ENCODE measurements around the gene NUDT21.
A peak's percentile ranks its signal among the peaks of the same experiment; 100 is the strongest.

The NUDT21 gene

GRCh38 chr16:56436258-56436657 is 14.9 kb downstream of the NUDT21 start:
- no peak overlapping the region for H3K27ac ChIP-seq (ENCODE audit: insufficient read depth, low read length, poor library complexity, severe bottlenecking)
- H3K36me3 ChIP-seq (ENCODE audit: control insufficient read depth, insufficient read depth, low read length), result peaks cover 36% of the 10 kb centered on the region
- no peaks in the 10 kb centered on the region for H3K9me3 ChIP-seq (ENCODE audit: control insufficient read depth, low read length)
- H3K27me3 ChIP-seq (replicated peaks; ENCODE audit: control insufficient read depth, insufficient read depth, low read length, poor library complexity, severe bottlenecking), result no peaks in the 10 kb centered on the region
- DNase-seq, result no peak
- H3K4me3 ChIP-seq (ENCODE audit: insufficient read depth, low read depth, low read length, poor library complexity, severe bottlenecking), result no peak overlapping the region
- H3K4me1 ChIP-seq (ENCODE audit: control insufficient read depth, insufficient read depth, low read length, poor library complexity, severe bottlenecking), result no peaks in the 10 kb centered on the region

GRCh38 chr16:56428091-56428490 is 23.0 kb downstream of the NUDT21 start:
- Histone ChIP-seq H3K27ac (ENCODE audit: insufficient read depth, low read length, poor library complexity, severe bottlenecking) (no peak overlapping the region), H3K4me1 (ENCODE audit: control insufficient read depth, insufficient read depth, low read length, poor library complexity, severe bottlenecking) (peaks cover 4% of the 10 kb centered on the region), H3K36me3 (ENCODE audit: control insufficient read depth, insufficient read depth, low read length) (peaks cover 18% of the 10 kb centered on the region), H3K27me3 (replicated peaks; ENCODE audit: control insufficient read depth, insufficient read depth, low read length, poor library complexity, severe bottlenecking) (no peaks in the 10 kb centered on the region), H3K4me3 (ENCODE audit: insufficient read depth, low read depth, low read length, poor library complexity, severe bottlenecking) (no peak overlapping the region), H3K9me3 (ENCODE audit: control insufficient read depth, low read length) (no peaks in the 10 kb centered on the region)
- no peak for DNase-seq

GRCh38 chr16:56426585-56426984 is 24.5 kb downstream of the NUDT21 start:
- no peak for DNase-seq
- Histone ChIP-seq H3K4me1 (ENCODE audit: control insufficient read depth, insufficient read depth, low read length, poor library complexity, severe bottlenecking) (peaks cover 4% of the 10 kb centered on the region), H3K27me3 (replicated peaks; ENCODE audit: control insufficient read depth, insufficient read depth, low read length, poor library complexity, severe bottlenecking) (no peaks in the 10 kb centered on the region), H3K27ac (ENCODE audit: insufficient read depth, low read length, poor library complexity, severe bottlenecking) (no peak overlapping the region), H3K4me3 (ENCODE audit: insufficient read depth, low read depth, low read length, poor library complexity, severe bottlenecking) (no peak overlapping the region), H3K36me3 (ENCODE audit: control insufficient read depth, insufficient read depth, low read length) (peaks cover 10% of the 10 kb centered on the region), H3K9me3 (ENCODE audit: control insufficient read depth, low read length) (no peaks in the 10 kb centered on the region)

- Histone ChIP-seq H3K27me3 (replicated peaks; ENCODE audit: control insufficient read depth, insufficient read depth, low read length, poor library complexity, severe bottlenecking) (no peaks in the 10 kb centered on the region), H3K36me3 (ENCODE audit: control insufficient read depth, insufficient read depth, low read length) (peaks cover 4% of the 10 kb centered on the region), H3K27ac (ENCODE audit: insufficient read depth, low read length, poor library complexity, severe bottlenecking) (peak within 1 kb of the TSS; percentile 65), H3K4me1 (ENCODE audit: control insufficient read depth, insufficient read depth, low read length, poor library complexity, severe bottlenecking) (peaks cover 4% of the 10 kb centered on the region), H3K9me3 (ENCODE audit: control insufficient read depth, low read length) (no peaks in the 10 kb centered on the region), H3K4me3 (ENCODE audit: insufficient read depth, low read depth, low read length, poor library complexity, severe bottlenecking) (peak within 1 kb of the TSS; percentile 67)
- DNase-seq, result peak; percentile 47 to 64 (median 55)
Measured at GRCh38 chr16:56425439-56425832, 25.7 kb downstream of the NUDT21 start, which contains the start of gene AMFR. TSS of gene AMFR (minus strand) at chr16:56425545. CDS start at chr16:56425327, 218 bp downstream.

- H3K27me3 ChIP-seq (replicated peaks; ENCODE audit: control insufficient read depth, insufficient read depth, low read length, poor library complexity, severe bottlenecking), result no peaks in the 10 kb centered on the region
- no peaks in the 10 kb centered on the region for H3K9me3 ChIP-seq (ENCODE audit: control insufficient read depth, low read length)
- H3K27ac ChIP-seq (ENCODE audit: insufficient read depth, low read length, poor library complexity, severe bottlenecking), result peak overlapping the region; percentile 65
- H3K4me1 ChIP-seq (ENCODE audit: control insufficient read depth, insufficient read depth, low read length, poor library complexity, severe bottlenecking), result peaks cover 4% of the 10 kb centered on the region
- peak overlapping the region; percentile 67 for H3K4me3 ChIP-seq (ENCODE audit: insufficient read depth, low read depth, low read length, poor library complexity, severe bottlenecking)
- peak; percentile 2 to 24 (median 21) for DNase-seq
- no peaks in the 10 kb centered on the region for H3K36me3 ChIP-seq (ENCODE audit: control insufficient read depth, insufficient read depth, low read length)
Measured at GRCh38 chr16:56424791-56425438, 26.2 kb downstream of the NUDT21 start.

- no peak for DNase-seq
- peak overlapping the region; percentile 67 for H3K4me3 ChIP-seq (ENCODE audit: insufficient read depth, low read depth, low read length, poor library complexity, severe bottlenecking)
- H3K9me3 ChIP-seq (ENCODE audit: control insufficient read depth, low read length), result no peaks in the 10 kb centered on the region
Measured at GRCh38 chr16:56424404-56424764, 26.7 kb downstream of the NUDT21 start.

GRCh38 chr16:56423584-56424403 is 27.3 kb downstream of the NUDT21 start:
- H3K4me3 ChIP-seq (ENCODE audit: insufficient read depth, low read depth, low read length, poor library complexity, severe bottlenecking), result peak overlapping the region; percentile 67
- H3K4me1 ChIP-seq (ENCODE audit: control insufficient read depth, insufficient read depth, low read length, poor library complexity, severe bottlenecking), result peaks cover 4% of the 10 kb centered on the region
- no peaks in the 10 kb centered on the region for H3K27me3 ChIP-seq (replicated peaks; ENCODE audit: control insufficient read depth, insufficient read depth, low read length, poor library complexity, severe bottlenecking)
- H3K27ac ChIP-seq (ENCODE audit: insufficient read depth, low read length, poor library complexity, severe bottlenecking), result peak overlapping the region; percentile 65
- no peaks in the 10 kb centered on the region for H3K9me3 ChIP-seq (ENCODE audit: control insufficient read depth, low read length)
- no peaks in the 10 kb centered on the region for H3K36me3 ChIP-seq (ENCODE audit: control insufficient read depth, insufficient read depth, low read length)
- no peak for DNase-seq

More at GRCh38 chr16:56424404-56424764, 26.7 kb downstream of the NUDT21 start:
- Histone ChIP-seq H3K27ac (ENCODE audit: insufficient read depth, low read length, poor library complexity, severe bottlenecking) (peak overlapping the region; percentile 65), H3K36me3 (ENCODE audit: control insufficient read depth, insufficient read depth, low read length) (no peaks in the 10 kb centered on the region), H3K27me3 (replicated peaks; ENCODE audit: control insufficient read depth, insufficient read depth, low read length, poor library complexity, severe bottlenecking) (no peaks in the 10 kb centered on the region), H3K4me1 (ENCODE audit: control insufficient read depth, insufficient read depth, low read length, poor library complexity, severe bottlenecking) (peaks cover 4% of the 10 kb centered on the region)

GRCh38 chr16:56422896-56423441 is 28.2 kb downstream of the NUDT21 start:
- H3K27ac ChIP-seq (ENCODE audit: insufficient read depth, low read length, poor library complexity, severe bottlenecking), result no peak overlapping the region
- H3K36me3 ChIP-seq (ENCODE audit: control insufficient read depth, insufficient read depth, low read length), result no peaks in the 10 kb centered on the region
- H3K27me3 ChIP-seq (replicated peaks; ENCODE audit: control insufficient read depth, insufficient read depth, low read length, poor library complexity, severe bottlenecking), result no peaks in the 10 kb centered on the region
- no peak for DNase-seq
- H3K4me1 ChIP-seq (ENCODE audit: control insufficient read depth, insufficient read depth, low read length, poor library complexity, severe bottlenecking), result peaks cover 4% of the 10 kb centered on the region
- no peaks in the 10 kb centered on the region for H3K9me3 ChIP-seq (ENCODE audit: control insufficient read depth, low read length)
- no peak overlapping the region for H3K4me3 ChIP-seq (ENCODE audit: insufficient read depth, low read depth, low read length, poor library complexity, severe bottlenecking)

GRCh38 chr16:56421976-56422669 is 29.0 kb downstream of the NUDT21 start:
- no peak overlapping the region for H3K27ac ChIP-seq (ENCODE audit: insufficient read depth, low read length, poor library complexity, severe bottlenecking)
- no peak overlapping the region for H3K4me3 ChIP-seq (ENCODE audit: insufficient read depth, low read depth, low read length, poor library complexity, severe bottlenecking)
- H3K27me3 ChIP-seq (replicated peaks; ENCODE audit: control insufficient read depth, insufficient read depth, low read length, poor library complexity, severe bottlenecking), result no peaks in the 10 kb centered on the region
- no peaks in the 10 kb centered on the region for H3K36me3 ChIP-seq (ENCODE audit: control insufficient read depth, insufficient read depth, low read length)
- DNase-seq, result no peak
- no peaks in the 10 kb centered on the region for H3K9me3 ChIP-seq (ENCODE audit: control insufficient read depth, low read length)
- H3K4me1 ChIP-seq (ENCODE audit: control insufficient read depth, insufficient read depth, low read length, poor library complexity, severe bottlenecking), result peaks cover 4% of the 10 kb centered on the region
